Hepatocyte (in vitro differentiated cells): Measurements from ENCODE around the gene SNX32. TPM values are rescaled to one million over a fixed set of nuclear protein-coding genes. Genes with fewer than 3 reads are reported as not detected.
A peak's percentile ranks its signal among the peaks of the same experiment; 100 is the strongest.
"Not testable (repeated sequence)": the region's sequence is repeated elsewhere in the genome, so short reads cannot be mapped to it uniquely, and the experiment has no call there.

Experiments
- DNase-seq: peaks from one replicate; pipeline ENCODE4 v3.0.0-alpha.2; 2016; ENCODE audit warnings: low spot score
- H2AFZ ChIP-seq: fragments of 200-600 bp; sonication (generic); 2 replicates; pipeline ENCODE4 v1.6.0; 2016; ENCODE audit warnings: antibody characterized with exemption, mild to moderate bottlenecking
- H3K27ac ChIP-seq: fragments of 200-600 bp; sonication (generic); 2 replicates; pipeline ENCODE4 v1.5.1; 2016; ENCODE audit warnings: mild to moderate bottlenecking
- H3K27me3 ChIP-seq: fragments of 200-600 bp; sonication (generic); 2 replicates; pipeline ENCODE4 v1.6.1; 2016
- H3K36me3 ChIP-seq: fragments of 200-600 bp; sonication (generic); replicated peaks from 2 replicates; pipeline ENCODE4 v1.5.1; 2016; ENCODE audit warnings: low read depth; ENCODE audit not compliant: insufficient read depth
- H3K4me1 ChIP-seq: fragments of 200-600 bp; sonication (generic); 2 replicates; pipeline ENCODE4 v1.5.1; 2016; ENCODE audit warnings: mild to moderate bottlenecking, moderate library complexity; ENCODE audit not compliant: insufficient read depth
- H3K4me2 ChIP-seq: fragments of 200-600 bp; sonication (generic); 2 replicates; pipeline ENCODE4 v1.6.0; 2016
- H3K4me3 ChIP-seq: fragments of 200-600 bp; sonication (generic); 2 replicates; pipeline ENCODE4 v1.5.1; 2016; ENCODE audit warnings: mild to moderate bottlenecking
- H3K79me2 ChIP-seq: fragments of 200-600 bp; sonication (generic); 2 replicates; pipeline ENCODE4 v1.6.0; 2017; ENCODE audit warnings: mild to moderate bottlenecking
- H3K9me2 ChIP-seq: fragments of 200-600 bp; sonication (generic); replicated peaks from 2 replicates; pipeline ENCODE4 v1.6.0; 2017; ENCODE audit warnings: mild to moderate bottlenecking; ENCODE audit not compliant: insufficient read depth
- H3K9me3 ChIP-seq: fragments of 200-600 bp; sonication (generic); 2 replicates; pipeline ENCODE4 v1.5.1; 2016; ENCODE audit warnings: low read depth, mild to moderate bottlenecking
- H4K20me1 ChIP-seq: fragments of 200-600 bp; sonication (generic); 2 replicates; pipeline ENCODE4 v1.6.0; 2016; ENCODE audit warnings: mild to moderate bottlenecking; ENCODE audit not compliant: insufficient read depth, poor library complexity, severe bottlenecking
- EZH2 ChIP-seq: fragments of 200-600 bp; sonication (generic); IDR thresholded peaks from 2 replicates; pipeline ENCODE4 v1.6.1; 2016; ENCODE audit warnings: antibody characterized with exemption, mild to moderate bottlenecking, borderline replicate concordance
- EZH2phosphoT487 ChIP-seq: fragments of 200-600 bp; sonication (generic); IDR thresholded peaks from one replicate; pipeline ENCODE4 v1.6.1; 2018; ENCODE audit warnings: antibody characterized with exemption, mild to moderate bottlenecking, low read depth, moderate library complexity; ENCODE audit not compliant: unreplicated experiment, severe bottlenecking
- WGBS: methylation state at CpG from one replicate; pipeline ENCODE4 v1.1.6; 2016; ENCODE audit warnings: low lambda C conversion rate; ENCODE audit errors: missing lambda C conversion rate; 5-methylcytosine and 5-hydroxymethylcytosine counted together
- polyA plus RNA-seq: library from polyadenylated mRNA; unstranded; fragments of >200 nt; fragmentation: Nextera tagmentation; extraction: Ambion mirVana; gene quantifications from 2 replicates; pipeline ENCODE4 v1.2.1, GENCODE V29; 2016
- total RNA-seq: library from RNA; depleted of rRNA; stranded (reverse); fragments of >200 nt; gene quantifications from 2 replicates; pipeline ENCODE4 v1.2.3, GENCODE V29; 2014
- TF ChIP-seq, protein P1 (sequence below): fragments of 200-600 bp; sonication (generic); IDR thresholded peaks from 2 replicates; pipeline ENCODE4 v1.5.1; 2016; ENCODE audit warnings: antibody characterized with exemption, mild to moderate bottlenecking; ENCODE audit not compliant: poor library complexity

The SNX32 gene
- total and polyA plus RNA-seq, 2 experiments from 2014 or later = 2.9 to 5.1 TPM

DNA sequence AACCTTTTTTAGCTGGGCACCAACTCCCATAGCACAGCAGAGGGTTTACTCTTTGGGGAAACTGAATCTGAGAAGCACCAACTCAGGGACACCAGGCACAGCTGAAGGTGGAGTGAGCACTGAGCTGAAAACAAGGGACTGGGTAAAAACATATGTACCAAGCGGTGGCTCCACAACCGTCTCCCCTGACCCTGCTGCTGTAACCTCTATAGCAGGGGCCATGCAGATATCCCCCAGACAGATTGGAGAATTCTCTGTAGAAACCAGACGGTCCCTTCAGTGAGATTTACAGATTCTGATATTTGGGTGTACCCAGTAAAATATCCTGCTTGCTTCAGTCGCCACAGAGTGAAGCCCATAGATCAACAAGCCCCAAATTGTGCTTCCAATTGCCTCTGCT is 4.3 kb upstream of the SNX32 start:
- H3K4me2 ChIP-seq = no peak overlapping the region
- no peak for DNase-seq
- H3K27me3 ChIP-seq = no peaks in the 10 kb centered on the region
- TF ChIP-seq EZH2 (no peak), EZH2phosphoT487 (no peak)
- TF ChIP-seq, protein P1, sequence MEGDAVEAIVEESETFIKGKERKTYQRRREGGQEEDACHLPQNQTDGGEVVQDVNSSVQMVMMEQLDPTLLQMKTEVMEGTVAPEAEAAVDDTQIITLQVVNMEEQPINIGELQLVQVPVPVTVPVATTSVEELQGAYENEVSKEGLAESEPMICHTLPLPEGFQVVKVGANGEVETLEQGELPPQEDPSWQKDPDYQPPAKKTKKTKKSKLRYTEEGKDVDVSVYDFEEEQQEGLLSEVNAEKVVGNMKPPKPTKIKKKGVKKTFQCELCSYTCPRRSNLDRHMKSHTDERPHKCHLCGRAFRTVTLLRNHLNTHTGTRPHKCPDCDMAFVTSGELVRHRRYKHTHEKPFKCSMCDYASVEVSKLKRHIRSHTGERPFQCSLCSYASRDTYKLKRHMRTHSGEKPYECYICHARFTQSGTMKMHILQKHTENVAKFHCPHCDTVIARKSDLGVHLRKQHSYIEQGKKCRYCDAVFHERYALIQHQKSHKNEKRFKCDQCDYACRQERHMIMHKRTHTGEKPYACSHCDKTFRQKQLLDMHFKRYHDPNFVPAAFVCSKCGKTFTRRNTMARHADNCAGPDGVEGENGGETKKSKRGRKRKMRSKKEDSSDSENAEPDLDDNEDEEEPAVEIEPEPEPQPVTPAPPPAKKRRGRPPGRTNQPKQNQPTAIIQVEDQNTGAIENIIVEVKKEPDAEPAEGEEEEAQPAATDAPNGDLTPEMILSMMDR = no peak
- no peaks in the 10 kb centered on the region for H3K9me3 ChIP-seq
- H3K4me1 ChIP-seq = peaks cover 6% of the 10 kb centered on the region
- no peaks in the 10 kb centered on the region for H3K9me2 ChIP-seq
- no peak overlapping the region for H2AFZ ChIP-seq
- no peak overlapping the region for H3K27ac ChIP-seq
- no peaks in the 10 kb centered on the region for H4K20me1 ChIP-seq
- H3K4me3 ChIP-seq = no peak overlapping the region
- WGBS = 63% methylated on average over 4 of the region's 4 CpGs
- no peaks in the 10 kb centered on the region for H3K36me3 ChIP-seq
- peaks cover 9% of the 10 kb centered on the region for H3K79me2 ChIP-seq

DNA sequence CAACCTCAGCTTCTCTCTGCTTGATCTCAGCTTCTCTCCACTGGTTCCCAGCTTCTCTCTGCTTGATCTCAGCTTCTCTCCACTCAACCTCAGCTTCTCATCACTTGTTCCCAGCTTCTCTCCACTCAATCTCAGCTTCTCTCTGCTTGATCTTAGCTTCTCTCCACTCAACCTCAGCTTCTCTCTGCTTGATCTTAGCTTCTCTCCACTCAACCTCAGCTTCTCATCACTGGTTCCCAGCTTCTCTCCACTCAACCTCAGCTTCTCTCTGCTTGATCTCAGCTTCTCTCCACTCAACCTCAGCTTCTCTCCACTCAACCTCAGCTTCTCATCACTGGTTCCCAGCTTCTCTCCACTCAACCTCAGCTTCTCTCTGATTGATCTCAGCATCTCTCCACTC is 1.5 kb upstream of the SNX32 start:
- peaks cover 13% of the 10 kb centered on the region for H3K79me2 ChIP-seq
- not testable (repeated sequence) for H3K27me3 ChIP-seq, DNase-seq, H3K9me2 ChIP-seq, H3K36me3 ChIP-seq, H3K4me3 ChIP-seq, H3K4me1 ChIP-seq, H2AFZ ChIP-seq, H3K27ac ChIP-seq, H3K9me3 ChIP-seq, H4K20me1 ChIP-seq, H3K4me2 ChIP-seq

DNA sequence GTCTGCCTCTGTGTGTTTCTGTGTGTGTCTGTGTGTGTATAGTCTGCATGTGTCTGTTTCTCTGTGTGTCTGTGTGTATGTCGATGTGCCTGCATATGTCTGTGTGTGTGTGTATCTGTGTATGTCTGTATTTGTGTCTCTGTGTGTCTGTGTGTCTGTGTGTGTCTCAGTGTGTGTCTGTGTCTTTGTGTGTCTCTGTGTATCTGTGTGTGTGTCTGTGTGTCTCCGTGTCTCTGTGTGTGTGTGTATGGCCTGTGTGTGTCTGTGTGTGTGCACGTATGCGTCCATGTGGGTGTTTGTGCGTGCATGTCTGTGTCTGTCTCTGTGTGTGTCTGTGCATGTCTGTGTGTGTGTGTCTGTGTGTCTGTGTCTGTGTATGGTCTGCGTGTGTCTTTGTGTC is 439 bp downstream of the SNX32 start:
- TF ChIP-seq EZH2 = no peak
- TF ChIP-seq, protein P1 = no peak
- TF ChIP-seq EZH2phosphoT487 = no peak
- 65% methylated on average over 6 of the region's 6 CpGs for WGBS
- no peaks in the 10 kb centered on the region for H4K20me1 ChIP-seq
- H3K27ac ChIP-seq = no peak overlapping the region
- H3K4me2 ChIP-seq = peak overlapping the region; percentile 89
- H2AFZ ChIP-seq = peak overlapping the region; percentile 67
- H3K36me3 ChIP-seq = no peaks in the 10 kb centered on the region
- no peaks in the 10 kb centered on the region for H3K27me3 ChIP-seq
- DNase-seq = no peak
- no peaks in the 10 kb centered on the region for H3K9me2 ChIP-seq
- H3K9me3 ChIP-seq = no peaks in the 10 kb centered on the region
- H3K79me2 ChIP-seq = peaks cover 13% of the 10 kb centered on the region
- H3K4me3 ChIP-seq = peak overlapping the region; percentile 45
- peaks cover 6% of the 10 kb centered on the region for H3K4me1 ChIP-seq

DNA sequence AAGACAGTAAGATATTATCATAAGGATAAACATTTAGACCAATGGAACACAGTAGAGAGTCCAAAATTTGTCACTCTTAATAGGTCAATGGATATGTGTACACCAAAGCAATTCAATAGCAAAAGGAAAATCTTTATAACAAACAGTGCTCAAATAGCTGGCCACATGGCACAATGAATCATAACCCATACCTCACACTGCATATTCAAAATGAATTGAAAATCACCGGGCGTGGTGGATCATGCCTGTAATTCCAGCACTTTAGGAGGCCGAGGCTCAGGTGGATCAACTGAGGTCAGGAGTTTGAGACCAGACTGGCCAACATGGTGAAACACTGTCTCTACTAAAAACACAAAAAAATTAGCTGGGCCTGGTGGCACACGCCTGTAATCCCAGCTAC is 8.4 kb downstream of the SNX32 start:
- DNase-seq = no peak
- Histone ChIP-seq H3K9me2 (no peaks in the 10 kb centered on the region), H3K27me3 (no peaks in the 10 kb centered on the region), H4K20me1 (no peaks in the 10 kb centered on the region), H3K36me3 (no peaks in the 10 kb centered on the region), H3K27ac (no peak overlapping the region), H3K4me2 (no peak overlapping the region), H3K79me2 (no peaks in the 10 kb centered on the region), H3K4me1 (peaks cover 8% of the 10 kb centered on the region), H3K4me3 (no peak overlapping the region), H3K9me3 (no peaks in the 10 kb centered on the region), H2AFZ (no peak overlapping the region)
- no peak for TF ChIP-seq EZH2phosphoT487
- TF ChIP-seq, protein P1 = no peak
- no peak for TF ChIP-seq EZH2
- WGBS = 96% methylated on average over 4 of the region's 4 CpGs
